ENCODE data around the gene ZNF385C. TPM values are rescaled to one million over a fixed set of nuclear protein-coding genes. Genes with fewer than 3 reads are reported as not detected.

Gene ZNF385C
- total and polyA plus RNA-seq, 11 donors = 0.06 to 0.38 (median 0.19) TPM; not detected in 3

GRCh38 chr17:42077755-42078154 is 20.5 kb downstream of the ZNF385C start:
- Histone ChIP-seq H3K4me3 (no peak overlapping the region), H3K4me1 (peaks cover 0 to 1% (median 0%) of the 10 kb centered on the region in 12 donors), H3K36me3 (no peaks in the 10 kb centered on the region), H3K9me3 (no peaks in the 10 kb centered on the region), H3K27ac (no peak overlapping the region), H3K27me3 (peaks cover 0 to 13% (median 6%) of the 10 kb centered on the region in 9 donors)
- TF ChIP-seq POLR2A (IDR thresholded peaks at IDR 0.05) (no peak), CTCF (IDR thresholded peaks at IDR 0.05) (no peak)
- ATAC-seq = no peak
- WGBS, 4 donors = 84 to 100% (median 93%) methylated on average over 2 to 5 of the region's 5 CpGs
- DNase-seq = no peak
- intact Hi-C loops (cut with DNase I) = no loop called here

GRCh38 chr17:42076797-42077559 is 21.3 kb downstream of the ZNF385C start:
- intact Hi-C loops (cut with DNase I) = no loop called here
- Histone ChIP-seq H3K36me3 (no peaks in the 10 kb centered on the region), H3K27ac (no peak overlapping the region), H3K9me3 (no peaks in the 10 kb centered on the region), H3K4me3 (no peak overlapping the region), H3K27me3 (peaks cover 0 to 21% (median 14%) of the 10 kb centered on the region in 9 donors), H3K4me1 (peaks cover 0 to 9% (median 6%) of the 10 kb centered on the region in 12 donors)
- no peak for TF ChIP-seq POLR2A (IDR thresholded peaks at IDR 0.05)
- no peak for TF ChIP-seq CTCF (IDR thresholded peaks at IDR 0.05)
- no peak for DNase-seq
- WGBS, 4 donors = 77 to 91% (median 83%) methylated on average over 4 of the region's 4 CpGs
- peak in 1 of 4 donors; percentile 43 for ATAC-seq

GRCh38 chr17:42075789-42076188 is 22.5 kb downstream of the ZNF385C start:
- 74 to 81% (median 79%) methylated on average over 6 of the region's 6 CpGs for WGBS, 4 donors
- Histone ChIP-seq H3K27me3 (peaks cover 0 to 33% (median 21%) of the 10 kb centered on the region in 9 donors), H3K4me3 (no peak overlapping the region), H3K9me3 (no peaks in the 10 kb centered on the region), H3K4me1 (peaks cover 0 to 12% (median 6%) of the 10 kb centered on the region in 12 donors), H3K27ac (no peak overlapping the region), H3K36me3 (no peaks in the 10 kb centered on the region)
- DNase-seq (no peak), ATAC-seq (no peak)
- intact Hi-C loops (cut with DNase I) = no loop called here
- TF ChIP-seq CTCF (IDR thresholded peaks at IDR 0.05) = no peak
- no peak for TF ChIP-seq POLR2A (IDR thresholded peaks at IDR 0.05)

- Histone ChIP-seq H3K36me3 (no peaks in the 10 kb centered on the region), H3K27me3 (peaks cover 0 to 36% (median 21%) of the 10 kb centered on the region in 9 donors), H3K4me3 (peak overlapping the region in 11 of 12 donors; percentile 19 to 51 (median 39)), H3K27ac (no peak overlapping the region), H3K4me1 (peaks cover 0 to 12% (median 6%) of the 10 kb centered on the region in 12 donors), H3K9me3 (no peaks in the 10 kb centered on the region)
- intact Hi-C loops (cut with DNase I) = no loop called here
- DNase-seq = no peak
- 8 to 20% (median 11%) methylated on average over 12 to 67 of the region's 67 CpGs for WGBS, 4 donors
- ATAC-seq = peak in 3 of 4 donors; percentile 36 to 70 (median 53)
- TF ChIP-seq CTCF (IDR thresholded peaks at IDR 0.05) (peak in 3 of 12 donors; percentile 4 to 13 (median 10)), POLR2A (IDR thresholded peaks at IDR 0.05) (no peak)
Measured at GRCh38 chr17:42072323-42073187, 25.7 kb downstream of the ZNF385C start.

All from heart left ventricle (tissue), 16 donors.